Measurements from ENCODE around the gene SPATA25.
"Not testable (repeated sequence)": the region's sequence is repeated elsewhere in the genome, so short reads cannot be mapped to it uniquely, and the experiment has no call there.

SPATA25 gene

DNA sequence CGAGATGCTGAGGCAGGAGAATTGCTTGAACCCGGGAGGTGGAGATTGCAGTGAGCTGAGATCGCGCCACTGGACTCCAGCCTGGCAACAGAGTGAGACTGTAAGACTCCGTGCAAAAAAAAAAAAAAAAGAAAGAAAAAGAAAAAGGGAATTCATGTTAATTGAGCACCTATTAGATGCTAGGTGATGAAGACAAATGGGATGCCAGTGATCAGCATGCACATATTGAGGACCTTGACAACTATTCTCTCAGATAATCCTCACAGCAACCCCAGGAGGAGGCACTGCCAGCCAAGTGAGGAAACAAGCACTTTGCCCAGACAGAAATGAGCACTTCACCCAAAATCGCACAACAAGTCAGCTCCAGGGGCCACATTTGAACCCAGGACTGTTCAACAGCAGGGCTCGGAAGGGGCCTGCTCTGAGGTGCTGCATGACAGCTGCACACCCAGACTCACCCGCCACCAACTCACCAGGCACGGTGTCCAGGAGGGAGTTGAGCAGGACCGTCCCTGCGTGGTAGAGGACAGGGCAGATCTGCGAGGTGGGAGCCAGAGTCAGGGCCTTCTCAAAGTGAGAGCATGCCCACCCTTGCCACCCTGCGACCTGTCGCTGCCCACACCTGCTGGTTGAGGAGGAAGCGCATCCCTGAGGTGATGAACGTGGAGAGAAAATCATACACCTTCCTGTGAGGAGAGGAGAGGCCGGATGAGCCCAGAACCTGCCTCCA lies 20.0 kb upstream of the SPATA25 start:
- H3K27me3 Mint-ChIP-seq: peaks cover 7% of the 10 kb centered on the region
- no peak overlapping the region for H3K4me3 Mint-ChIP-seq
- peaks cover 18% of the 10 kb centered on the region for H3K4me1 Mint-ChIP-seq (ENCODE audit: low read depth)
- no peak for DNase-seq
- H3K9me3 Mint-ChIP-seq: no peaks in the 10 kb centered on the region
- H3K36me3 Mint-ChIP-seq (ENCODE audit: low read depth): no peaks in the 10 kb centered on the region
- H3K27ac Mint-ChIP-seq: no peak overlapping the region

GRCh38 chr20:45905505-45906079 lies 18.2 kb upstream of the SPATA25 start:
- Mint-ChIP-seq H3K27ac (no peak overlapping the region), H3K4me1 (ENCODE audit: low read depth) (peaks cover 2% of the 10 kb centered on the region), H3K9me3 (no peaks in the 10 kb centered on the region), H3K36me3 (ENCODE audit: low read depth) (no peaks in the 10 kb centered on the region), H3K4me3 (no peak overlapping the region), H3K27me3 (no peaks in the 10 kb centered on the region)
- DNase-seq: no peak

DNA sequence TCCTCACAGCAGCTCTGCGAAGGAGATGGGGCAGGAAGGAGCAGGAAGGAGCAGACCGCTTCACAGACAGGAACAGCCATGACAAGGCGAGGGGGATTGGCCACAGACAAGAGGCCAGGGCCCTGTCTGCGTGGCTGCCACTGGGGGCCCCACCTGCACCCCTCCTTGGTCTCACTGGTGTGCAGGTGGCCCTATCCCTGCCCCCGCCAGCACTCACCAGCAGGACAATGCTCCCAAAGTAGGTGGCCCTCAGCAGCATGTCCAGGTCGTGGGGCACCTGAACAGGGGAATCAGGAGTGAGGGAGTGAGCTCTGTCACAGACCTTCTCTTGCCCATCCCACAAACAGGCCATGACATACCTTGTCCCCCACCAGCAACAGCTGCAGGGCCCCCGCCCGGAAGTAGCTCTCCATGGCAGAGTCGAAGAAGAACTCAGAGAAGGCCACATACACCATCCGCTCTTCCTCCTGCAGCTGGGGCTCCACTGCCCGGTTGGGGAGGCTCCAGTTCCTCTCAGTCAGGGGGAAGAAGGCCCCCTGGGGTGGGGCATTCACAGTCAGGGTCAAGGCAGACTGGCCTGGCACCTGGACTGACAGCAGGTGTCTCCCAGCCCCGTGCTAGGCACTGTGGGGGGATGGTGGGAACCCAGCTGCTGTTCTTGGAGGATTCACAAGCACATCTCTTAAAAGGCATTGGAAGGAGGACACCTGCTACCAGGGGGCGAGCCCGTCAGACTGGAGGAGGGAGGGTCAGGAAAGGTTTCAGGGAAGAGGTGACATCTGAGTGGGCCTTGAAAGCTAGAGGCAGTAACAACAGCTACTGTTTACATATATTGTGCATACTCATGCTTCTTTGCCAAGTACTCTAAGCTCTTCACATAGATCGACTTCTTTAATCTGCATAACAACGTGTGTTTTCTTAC lies 17.4 kb upstream of the SPATA25 start:
- no peaks in the 10 kb centered on the region for H3K4me1 Mint-ChIP-seq (ENCODE audit: low read depth)

GRCh38 chr20:45902199-45902701 lies 14.8 kb upstream of the SPATA25 start:
- Mint-ChIP-seq H3K4me1 (ENCODE audit: low read depth) (no peaks in the 10 kb centered on the region), H3K36me3 (ENCODE audit: low read depth) (peaks cover 18% of the 10 kb centered on the region), H3K27ac (no peak overlapping the region), H3K27me3 (no peaks in the 10 kb centered on the region), H3K9me3 (no peaks in the 10 kb centered on the region), H3K4me3 (no peak overlapping the region)
- DNase-seq: no peak

More for the DNA sequence above, 17.4 kb upstream of the SPATA25 start:
- Mint-ChIP-seq H3K9me3 (no peaks in the 10 kb centered on the region), H3K27ac (no peak overlapping the region), H3K4me3 (no peak overlapping the region), H3K27me3 (no peaks in the 10 kb centered on the region), H3K36me3 (ENCODE audit: low read depth) (no peaks in the 10 kb centered on the region)
- no peak for DNase-seq

DNA sequence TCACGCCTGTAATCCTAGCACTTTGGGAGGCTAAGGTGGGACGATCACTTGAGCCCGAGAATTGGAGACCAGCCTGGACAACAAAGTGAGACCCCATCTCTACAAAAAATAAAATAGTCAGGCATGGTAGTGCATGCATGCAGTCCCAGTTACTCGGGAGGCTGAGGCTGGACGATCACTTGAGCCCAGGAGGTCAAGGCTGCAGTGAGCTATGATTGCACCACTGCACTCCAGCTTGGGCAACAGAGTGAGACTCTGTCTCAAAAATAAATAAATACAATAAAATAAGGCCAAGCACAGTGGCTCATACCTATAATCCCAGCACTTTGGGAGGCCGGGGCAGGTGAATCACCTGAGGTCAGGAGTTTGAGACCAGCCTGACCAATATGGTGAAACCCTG lies 13.9 kb upstream of the SPATA25 start:
- H3K27me3 Mint-ChIP-seq, H3K9me3 Mint-ChIP-seq, H3K27ac Mint-ChIP-seq: not testable (repeated sequence)

GRCh38 chr20:45899046-45899835 lies 11.8 kb upstream of the SPATA25 start:
- Mint-ChIP-seq H3K4me1 (ENCODE audit: low read depth) (no peaks in the 10 kb centered on the region), H3K36me3 (ENCODE audit: low read depth) (peaks cover 46% of the 10 kb centered on the region), H3K4me3 (no peak overlapping the region), H3K9me3 (no peaks in the 10 kb centered on the region), H3K27me3 (no peaks in the 10 kb centered on the region), H3K27ac (no peak overlapping the region)
- no peak for DNase-seq

More for the DNA sequence above, 13.9 kb upstream of the SPATA25 start:
- peaks cover 27% of the 10 kb centered on the region for H3K36me3 Mint-ChIP-seq (ENCODE audit: low read depth)
- not testable (repeated sequence) for H3K4me3 Mint-ChIP-seq; DNase-seq; H3K4me1 Mint-ChIP-seq (ENCODE audit: low read depth)

- Mint-ChIP-seq H3K27me3 (no peaks in the 10 kb centered on the region), H3K27ac (no peak overlapping the region), H3K4me3 (no peak overlapping the region), H3K4me1 (ENCODE audit: low read depth) (peaks cover 7% of the 10 kb centered on the region), H3K9me3 (no peaks in the 10 kb centered on the region), H3K36me3 (ENCODE audit: low read depth) (peaks cover 56% of the 10 kb centered on the region)
- DNase-seq: no peak
Measured at GRCh38 chr20:45898285-45898684, 10.9 kb upstream of the SPATA25 start.

- no peaks in the 10 kb centered on the region for H3K27me3 Mint-ChIP-seq
- H3K4me1 Mint-ChIP-seq (ENCODE audit: low read depth): peaks cover 13% of the 10 kb centered on the region
- H3K9me3 Mint-ChIP-seq: no peaks in the 10 kb centered on the region
- H3K4me3 Mint-ChIP-seq: no peak overlapping the region
- H3K27ac Mint-ChIP-seq: no peak overlapping the region
- DNase-seq: no peak
- H3K36me3 Mint-ChIP-seq (ENCODE audit: low read depth): peaks cover 62% of the 10 kb centered on the region
Measured at GRCh38 chr20:45897692-45898091, 10.3 kb upstream of the SPATA25 start.

DNA sequence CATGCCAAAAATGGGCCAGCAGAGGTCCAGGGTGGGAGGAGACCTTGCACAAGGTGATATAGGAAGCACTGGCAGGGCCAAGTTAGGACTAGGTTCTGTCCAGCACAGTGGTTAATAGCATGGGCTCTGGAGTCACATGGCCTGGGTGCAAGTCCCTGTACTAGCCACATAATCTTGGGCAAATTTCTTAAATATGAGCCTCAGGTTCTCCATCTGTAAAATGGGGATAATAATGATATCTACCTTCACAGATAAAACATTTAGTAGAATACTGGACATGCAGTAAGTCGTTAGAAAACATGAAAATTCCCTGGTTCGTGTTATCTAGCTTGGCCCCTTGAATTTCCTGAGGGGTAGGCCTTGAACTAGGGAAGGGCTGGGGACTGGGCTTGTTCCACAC lies 9.9 kb upstream of the SPATA25 start:
- Mint-ChIP-seq H3K4me1 (ENCODE audit: low read depth) (peaks cover 17% of the 10 kb centered on the region), H3K4me3 (no peak overlapping the region), H3K27me3 (no peaks in the 10 kb centered on the region), H3K9me3 (no peaks in the 10 kb centered on the region), H3K27ac (no peak overlapping the region), H3K36me3 (ENCODE audit: low read depth) (peaks cover 66% of the 10 kb centered on the region)
- DNase-seq: no peak

DNA sequence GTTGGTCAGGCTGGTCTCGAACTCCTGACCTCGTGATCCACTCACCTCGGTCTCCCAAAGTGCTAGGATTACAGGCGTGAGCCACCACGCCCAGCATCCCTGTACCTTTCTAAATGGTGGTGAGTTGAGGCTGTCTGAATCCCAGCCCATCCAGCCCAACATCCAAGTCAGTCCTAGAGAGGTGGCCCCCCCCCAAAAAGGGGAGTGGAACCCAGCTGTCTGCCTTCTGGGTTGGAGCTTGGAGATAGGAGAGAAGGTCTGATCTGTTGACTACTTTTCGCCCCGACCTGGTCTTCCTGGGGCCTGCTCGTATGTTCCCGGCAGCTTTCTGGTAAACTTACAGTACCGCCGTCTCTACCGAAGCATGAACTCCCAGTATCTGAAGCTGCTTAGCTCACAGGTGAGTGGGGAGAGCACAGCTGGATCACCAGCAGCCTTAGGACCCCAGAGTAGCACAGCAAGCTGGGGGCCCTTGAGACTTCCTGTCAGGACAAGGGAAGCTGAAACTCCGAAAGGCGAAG lies 9.3 kb upstream of the SPATA25 start:
- H3K27me3 Mint-ChIP-seq: no peaks in the 10 kb centered on the region
- no peak overlapping the region for H3K27ac Mint-ChIP-seq
- no peak overlapping the region for H3K4me3 Mint-ChIP-seq
- H3K4me1 Mint-ChIP-seq (ENCODE audit: low read depth): peaks cover 21% of the 10 kb centered on the region
- no peak for DNase-seq
- H3K36me3 Mint-ChIP-seq (ENCODE audit: low read depth): peaks cover 66% of the 10 kb centered on the region
- H3K9me3 Mint-ChIP-seq: no peaks in the 10 kb centered on the region

- H3K9me3 Mint-ChIP-seq: no peaks in the 10 kb centered on the region
- no peak overlapping the region for H3K27ac Mint-ChIP-seq
- peaks cover 31% of the 10 kb centered on the region for H3K4me1 Mint-ChIP-seq (ENCODE audit: low read depth)
- H3K27me3 Mint-ChIP-seq: no peaks in the 10 kb centered on the region
- H3K4me3 Mint-ChIP-seq: no peak overlapping the region
- H3K36me3 Mint-ChIP-seq (ENCODE audit: low read depth): peaks cover 73% of the 10 kb centered on the region
- no peak for DNase-seq
Measured at GRCh38 chr20:45894797-45895196, 7.4 kb upstream of the SPATA25 start.

GRCh38 chr20:45893831-45894230 lies 6.4 kb upstream of the SPATA25 start:
- no peaks in the 10 kb centered on the region for H3K9me3 Mint-ChIP-seq
- DNase-seq: no peak
- peaks cover 37% of the 10 kb centered on the region for H3K4me1 Mint-ChIP-seq (ENCODE audit: low read depth)
- peak overlapping the region; percentile 24 for H3K27ac Mint-ChIP-seq
- H3K27me3 Mint-ChIP-seq: no peaks in the 10 kb centered on the region
- H3K36me3 Mint-ChIP-seq (ENCODE audit: low read depth): peaks cover 70% of the 10 kb centered on the region
- H3K4me3 Mint-ChIP-seq: no peak overlapping the region

- Mint-ChIP-seq H3K4me3 (peak overlapping the region; percentile 87), H3K36me3 (ENCODE audit: low read depth) (peaks cover 70% of the 10 kb centered on the region), H3K4me1 (ENCODE audit: low read depth) (peaks cover 37% of the 10 kb centered on the region), H3K9me3 (no peaks in the 10 kb centered on the region), H3K27ac (peak overlapping the region; percentile 84), H3K27me3 (no peaks in the 10 kb centered on the region)
- DNase-seq: no peak
Measured at GRCh38 chr20:45892828-45893500, 5.5 kb upstream of the SPATA25 start.
